PFSK-1 (cell line): Measurements from ENCODE around the gene TLX3.

Source experiments
- POLR2AphosphoS5 ChIP-seq: IDR thresholded peaks from 2 replicates; pipeline ENCODE4 v1.6.1; 2012; ENCODE audit warnings: low read depth, mild to moderate bottlenecking, control low read depth, low read length, moderate library complexity
- REST ChIP-seq, 2 experiments: IDR thresholded peaks; 2 replicates each; pipeline versions ENCODE4 v1.6.1 to v1.8.0; 2011 to 2012; ENCODE audit warnings: low read depth in 2 of 2, low read length in 2 of 2, control low read depth in 1 of 2, inconsistent platforms in 1 of 2, mild to moderate bottlenecking in 1 of 2, moderate library complexity in 1 of 2; ENCODE audit not compliant: insufficient read depth in 1 of 2
- SIN3A ChIP-seq: IDR thresholded peaks from 2 replicates; pipeline ENCODE4 v1.6.1; 2012; ENCODE audit warnings: mild to moderate bottlenecking, low read length, moderate library complexity, borderline replicate concordance; ENCODE audit not compliant: insufficient read depth
- TAF1 ChIP-seq: IDR thresholded peaks from 2 replicates; pipeline ENCODE4 v1.6.1; 2012; ENCODE audit warnings: low read length, control low read depth, borderline replicate concordance; ENCODE audit not compliant: insufficient read depth

GRCh38 chr5:171295299-171295698 lies 13.7 kb upstream of the TLX3 start:
- no peak for TF ChIP-seq TAF1
- TF ChIP-seq REST (IDR thresholded peaks at IDR 0.05; ENCODE audit: insufficient read depth in 1 of 2, low read depth in 2 of 2, low read length in 2 of 2), result no peak
- TF ChIP-seq POLR2AphosphoS5, result no peak
- no peak for TF ChIP-seq SIN3A
